NCI-H146 treated with DMSO at 0.1 percent for 48 hours (cell line): ENCODE data around the gene MED16.

Experiments used
- DNase-seq: peaks from one replicate; lab custom pipeline; 2025; ENCODE audit not compliant: unreplicated experiment; lab: John Stamatoyannopoulos, UW

Gene MED16

DNA sequence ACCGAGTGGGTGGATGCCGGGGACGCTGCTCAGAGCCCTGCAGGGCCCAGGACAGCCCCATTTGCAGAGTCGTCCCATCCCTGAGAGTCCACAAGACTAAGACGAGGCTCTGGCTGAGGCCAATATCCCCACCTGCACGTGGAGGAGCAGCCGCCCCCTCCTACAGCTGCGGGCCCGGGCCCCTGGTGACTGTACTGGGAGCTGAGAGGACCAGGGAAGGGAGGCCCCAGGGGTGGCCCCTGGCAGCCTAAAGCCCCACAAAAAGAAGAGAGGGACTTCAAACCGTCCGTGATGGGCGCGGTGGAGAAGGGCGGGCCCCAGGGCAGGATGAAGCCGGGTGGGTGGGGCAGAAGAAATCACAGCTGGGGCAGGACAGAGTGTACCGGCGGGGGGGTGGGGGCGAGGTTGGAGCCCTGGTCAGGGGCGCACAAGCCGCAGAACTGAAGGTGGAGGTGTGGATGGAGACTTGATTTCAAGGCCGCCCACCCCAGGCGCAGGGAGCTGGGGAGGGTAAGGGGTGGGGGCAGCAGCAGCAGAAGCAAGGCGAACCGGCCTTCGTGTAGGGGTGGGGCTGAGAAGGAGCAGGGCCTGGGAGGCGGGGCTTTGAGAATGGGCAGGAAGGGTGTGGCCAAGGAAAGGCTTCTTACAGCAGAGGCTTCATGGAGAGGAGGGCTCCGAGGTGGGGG lies 20.6 kb downstream of the MED16 start:
- no peak for DNase-seq

DNA sequence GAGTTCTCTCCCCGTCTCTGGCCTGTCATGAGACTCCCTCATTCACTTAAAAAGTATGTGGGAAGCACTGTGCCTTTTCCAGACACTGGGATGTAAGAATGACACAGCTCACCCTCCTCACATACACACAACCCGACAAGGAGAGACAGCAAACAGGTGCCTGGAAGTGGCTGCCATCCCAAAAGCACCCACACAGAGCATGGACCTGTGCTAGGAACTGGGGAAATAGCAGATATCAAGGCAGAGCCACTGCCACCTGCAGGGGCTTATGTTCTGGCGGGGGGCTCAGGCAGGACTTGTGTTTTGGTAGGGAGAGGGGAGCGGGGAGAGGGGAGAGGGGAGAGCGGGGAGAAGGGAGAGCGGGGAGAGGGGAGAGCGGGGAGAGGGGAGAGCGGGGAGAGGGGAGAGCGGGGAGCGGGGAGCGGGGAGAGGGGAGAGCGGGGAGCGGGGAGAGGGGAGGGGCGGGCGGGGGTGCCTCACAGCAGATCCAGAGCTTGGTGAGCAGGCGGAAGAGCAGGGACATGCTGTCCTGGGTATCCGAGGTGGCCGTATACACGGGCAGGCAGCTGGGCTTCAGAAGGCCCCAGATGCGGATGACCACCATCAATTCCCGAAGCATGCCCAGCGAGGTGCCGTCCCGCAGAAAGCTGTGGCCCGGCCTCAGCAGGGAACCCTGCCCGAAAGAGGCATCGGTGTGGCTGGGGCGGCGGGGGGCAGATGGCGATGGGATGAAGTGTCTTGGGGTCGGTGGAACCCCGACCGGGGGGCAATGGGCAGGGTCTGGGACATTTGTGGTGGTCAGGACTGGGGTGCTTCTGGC lies 21.3 kb downstream of the MED16 start:
- DNase-seq = no peak

DNA sequence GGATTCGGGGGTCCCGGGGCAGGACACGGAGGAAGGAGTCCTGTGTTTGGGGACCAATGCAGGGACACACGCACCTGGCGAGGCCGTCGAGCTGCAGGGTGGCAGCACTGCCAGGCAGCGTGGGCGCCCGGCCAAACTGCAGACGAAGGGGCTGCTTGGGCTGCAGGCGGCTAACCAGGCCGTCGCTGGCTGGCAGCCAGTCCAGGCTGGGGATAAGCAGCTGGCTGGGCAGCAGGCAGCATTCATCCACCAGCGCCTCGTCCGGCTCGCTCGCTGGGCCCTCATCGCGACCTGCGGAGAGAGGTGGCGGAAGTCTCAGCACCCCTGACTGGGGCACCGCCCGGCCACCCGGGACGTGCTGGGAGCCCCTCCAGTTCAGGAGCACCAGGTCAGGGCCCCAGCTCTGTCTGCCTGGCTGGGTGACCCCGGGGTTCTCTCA lies 22.0 kb downstream of the MED16 start:
- DNase-seq = no peak

DNA sequence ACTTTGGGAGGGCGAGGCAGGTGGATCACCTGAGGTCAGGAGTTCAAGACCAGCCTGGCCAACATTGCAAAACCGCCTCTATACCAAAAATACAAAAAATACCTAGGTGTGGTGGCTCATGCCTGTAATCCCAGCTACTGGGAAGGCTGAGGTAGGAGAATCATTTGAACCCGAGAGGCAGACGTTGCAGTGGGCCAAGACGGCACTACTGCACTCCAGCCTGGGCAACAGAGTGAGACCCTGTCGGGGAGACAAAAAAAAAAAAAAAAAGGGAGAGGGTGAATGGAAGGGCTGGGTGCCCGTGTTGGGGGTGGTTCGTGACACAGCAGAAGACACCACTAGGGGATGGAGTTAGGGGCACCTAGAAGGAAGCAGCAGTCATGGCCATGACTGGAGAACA lies 22.7 kb downstream of the MED16 start:
- no peak for DNase-seq

DNA sequence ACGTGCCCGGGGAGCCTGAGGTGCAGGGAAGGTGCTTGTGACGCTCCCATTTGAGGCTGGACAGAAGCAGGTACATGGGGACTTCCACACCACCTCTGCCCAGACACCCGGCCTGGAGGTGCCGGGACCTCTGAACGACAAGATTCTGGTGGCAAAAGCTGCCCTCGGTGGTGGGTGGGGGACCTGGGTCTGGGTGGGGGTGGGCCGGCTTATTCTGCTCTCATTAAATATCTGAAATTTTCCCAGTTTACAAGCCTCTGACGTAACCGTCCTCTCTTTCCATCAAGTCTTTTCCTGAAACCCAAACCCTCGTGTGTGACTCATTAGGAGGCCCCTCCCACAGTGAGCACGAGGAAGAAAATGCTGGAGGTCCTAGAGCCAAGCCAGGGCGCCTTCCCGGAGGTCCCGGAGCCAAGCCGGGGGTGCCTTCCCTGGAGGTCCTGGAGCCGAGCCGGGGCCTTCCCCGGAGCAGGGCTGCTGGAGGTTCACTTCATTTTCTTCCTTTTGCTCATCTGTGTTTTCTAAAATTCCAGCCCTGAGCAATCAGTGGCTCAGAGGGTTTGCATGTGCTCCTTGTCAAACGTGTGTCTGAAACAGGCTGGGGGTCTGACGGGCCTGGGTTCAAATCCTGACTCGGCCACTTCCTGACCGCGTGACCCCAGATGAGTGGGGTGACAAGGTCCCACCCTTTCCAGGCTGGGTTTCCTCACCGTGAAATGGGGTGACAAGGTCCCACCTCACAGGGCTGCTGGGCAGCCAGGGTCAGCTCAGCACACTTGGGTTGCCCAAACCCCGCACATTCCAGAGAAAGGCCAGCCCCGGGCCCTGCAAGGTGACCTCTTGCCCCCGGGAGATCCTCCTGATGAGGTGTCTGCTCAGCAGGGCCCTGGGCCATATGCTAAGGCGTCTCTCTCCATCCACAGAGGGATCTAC lies 23.5 kb downstream of the MED16 start:
- DNase-seq = no peak

DNA sequence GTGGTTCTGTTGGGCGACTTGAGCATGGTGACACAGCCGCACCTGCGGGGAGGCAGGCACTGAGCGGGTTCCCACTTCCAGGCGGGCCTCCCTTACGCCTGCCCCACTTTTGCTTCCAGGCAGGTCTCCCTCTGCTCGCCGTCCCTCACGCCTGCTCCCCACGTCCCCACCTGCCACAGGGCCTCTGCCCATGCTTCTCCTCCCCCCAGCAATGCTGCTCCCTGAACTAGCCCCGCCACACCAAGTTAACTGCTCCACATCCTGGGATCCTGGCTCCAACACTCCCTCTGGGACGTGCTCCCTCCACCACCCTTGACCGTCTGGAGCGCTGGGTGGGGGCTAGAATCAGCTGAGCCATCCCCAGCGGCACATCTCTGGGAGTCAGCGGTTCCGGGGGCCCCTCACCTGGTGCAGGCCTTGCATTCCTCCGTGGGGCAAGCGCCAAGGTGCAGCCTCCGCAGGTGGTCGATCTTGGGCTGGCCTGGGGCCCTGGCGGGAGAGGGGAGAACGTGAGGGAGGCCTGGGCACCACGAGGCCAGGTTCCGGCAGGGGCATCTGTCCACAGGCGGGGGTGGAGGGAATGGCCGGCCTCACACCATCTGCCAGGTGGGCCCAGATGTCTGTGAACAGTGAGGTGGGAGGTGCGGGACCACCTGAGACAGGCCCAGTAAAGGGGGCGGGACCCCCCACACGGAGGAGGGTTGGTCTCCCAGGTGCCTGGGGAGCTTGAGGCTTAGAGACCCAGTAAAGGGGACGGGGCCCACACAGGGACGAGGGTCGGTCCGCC lies 24.3 kb downstream of the MED16 start:
- DNase-seq = no peak

DNA sequence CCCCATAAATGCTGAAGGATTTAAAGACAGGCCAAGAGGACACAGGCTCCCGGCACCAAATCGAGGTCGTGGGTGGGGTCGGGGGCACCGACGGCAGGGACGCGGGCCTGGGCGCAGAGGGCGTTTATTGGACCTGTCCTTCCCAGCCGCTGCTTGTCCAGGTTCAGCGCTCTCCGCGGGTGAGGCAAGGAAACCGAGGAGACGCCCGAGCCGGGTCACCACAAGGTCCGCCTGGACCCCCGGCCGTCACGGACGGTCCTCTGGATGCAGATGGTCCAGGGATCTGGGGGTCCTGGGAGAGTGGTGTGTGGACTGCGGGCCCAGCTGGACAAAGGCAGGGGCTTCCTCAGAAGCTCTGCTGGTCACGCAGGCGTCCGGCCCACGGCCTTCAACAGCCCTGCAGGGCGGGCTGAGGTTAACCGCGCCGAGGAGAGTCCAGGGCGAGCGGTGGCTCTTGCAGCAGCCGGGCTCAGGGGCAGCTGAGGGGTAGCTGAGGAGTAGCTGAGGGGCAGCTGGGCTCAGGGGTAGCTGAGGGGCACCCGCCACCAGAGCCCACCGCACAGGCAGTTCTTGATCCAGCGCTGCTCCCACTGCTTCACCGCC lies 25.0 kb downstream of the MED16 start:
- DNase-seq = no peak

DNA sequence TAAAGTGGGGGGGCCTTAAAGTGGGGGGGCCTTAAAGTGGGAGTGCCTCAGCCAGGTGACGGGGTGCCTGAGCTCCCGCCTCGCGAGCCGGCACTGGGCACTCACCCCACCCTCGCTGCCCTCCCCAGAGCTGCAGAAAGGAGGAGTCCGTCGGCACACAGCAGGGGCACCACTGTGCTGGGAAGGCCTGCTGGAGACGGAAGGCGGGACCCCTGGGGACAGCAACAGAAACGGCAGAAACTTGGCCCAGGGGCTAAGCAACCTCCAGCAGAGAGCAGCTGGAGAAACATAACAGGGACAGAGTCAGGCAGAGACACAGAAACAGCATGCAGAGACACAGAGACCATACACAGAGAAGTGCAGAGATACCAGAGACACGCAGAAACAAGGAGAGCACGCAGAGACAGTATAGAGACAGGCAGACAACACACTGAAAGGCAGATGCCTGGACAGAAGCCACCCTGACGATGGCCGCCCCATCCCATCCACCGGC lies 25.6 kb downstream of the MED16 start:
- DNase-seq = no peak

DNA sequence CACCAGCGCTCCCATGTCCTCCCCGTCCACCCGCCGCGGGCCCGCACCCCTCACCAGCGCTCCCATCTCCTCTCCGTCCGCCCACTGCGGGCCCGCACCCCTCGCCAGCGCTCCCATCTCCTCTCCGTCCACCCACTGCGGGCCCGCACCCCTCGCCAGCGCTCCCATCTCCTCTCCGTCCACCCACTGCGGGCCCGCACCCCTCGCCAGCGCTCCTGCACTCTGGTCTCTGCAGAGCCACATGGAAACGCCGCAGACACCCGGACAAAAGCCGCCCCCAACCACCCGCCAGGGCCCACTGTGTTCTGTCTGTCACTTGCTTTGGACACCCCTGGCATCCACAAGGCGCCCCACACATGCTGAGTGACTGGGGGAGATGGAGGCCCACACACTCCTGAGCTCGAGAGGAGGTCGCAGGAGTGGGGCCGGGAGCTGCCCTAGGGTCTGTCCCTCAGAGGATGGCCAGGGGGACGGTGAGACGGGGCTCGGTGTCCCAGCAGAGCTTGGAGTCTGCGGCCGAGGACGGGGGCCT lies 26.2 kb downstream of the MED16 start:
- DNase-seq = no peak

DNA sequence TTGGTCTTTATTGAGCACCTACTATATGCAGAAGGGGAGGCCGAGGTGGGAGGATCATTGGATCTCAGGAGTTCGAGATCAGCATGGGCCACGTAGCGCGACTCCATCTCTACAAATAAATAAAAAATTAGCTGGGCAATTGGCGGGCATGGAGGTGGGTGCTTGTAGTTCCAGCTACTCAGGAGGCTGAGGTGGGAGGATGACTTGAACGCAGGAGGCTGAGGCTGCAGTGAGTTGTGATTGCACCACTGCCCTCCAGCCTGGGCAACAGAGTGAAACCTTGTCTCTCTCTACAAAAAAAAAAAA lies 29.7 kb downstream of the MED16 start:
- no peak for DNase-seq

DNA sequence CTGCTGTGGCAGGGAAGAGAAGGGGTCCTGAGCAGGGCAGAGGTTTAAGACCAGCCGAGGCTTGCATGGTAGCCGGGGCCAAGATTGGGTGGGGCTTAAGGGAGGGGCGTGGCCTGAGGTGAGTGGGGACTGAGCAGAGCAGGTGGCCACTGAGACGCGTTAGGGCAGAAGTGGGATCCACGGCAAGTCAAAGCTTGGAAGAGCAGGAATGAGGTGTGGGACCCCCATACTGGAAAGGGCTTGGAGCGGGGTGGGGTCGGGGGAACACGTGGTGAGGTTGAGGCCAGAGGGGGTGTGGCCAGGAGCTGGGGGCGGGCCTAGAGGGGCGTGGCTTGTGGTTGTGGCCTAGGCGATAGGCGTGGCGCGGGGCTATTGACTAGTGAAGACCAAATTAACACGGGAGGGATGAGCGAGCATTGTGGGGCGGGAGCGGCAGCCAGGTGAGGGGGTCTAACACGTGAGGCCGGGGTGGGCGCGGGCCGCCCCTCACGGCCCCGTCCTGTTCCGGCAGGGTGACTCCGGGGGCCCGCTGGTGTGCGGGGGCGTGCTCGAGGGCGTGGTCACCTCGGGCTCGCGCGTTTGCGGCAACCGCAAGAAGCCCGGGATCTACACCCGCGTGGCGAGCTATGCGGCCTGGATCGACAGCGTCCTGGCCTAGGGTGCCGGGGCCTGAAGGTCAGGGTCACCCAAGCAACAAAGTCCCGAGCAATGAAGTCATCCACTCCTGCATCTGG lies 30.2 kb downstream of the MED16 start:
- DNase-seq = no peak

DNA sequence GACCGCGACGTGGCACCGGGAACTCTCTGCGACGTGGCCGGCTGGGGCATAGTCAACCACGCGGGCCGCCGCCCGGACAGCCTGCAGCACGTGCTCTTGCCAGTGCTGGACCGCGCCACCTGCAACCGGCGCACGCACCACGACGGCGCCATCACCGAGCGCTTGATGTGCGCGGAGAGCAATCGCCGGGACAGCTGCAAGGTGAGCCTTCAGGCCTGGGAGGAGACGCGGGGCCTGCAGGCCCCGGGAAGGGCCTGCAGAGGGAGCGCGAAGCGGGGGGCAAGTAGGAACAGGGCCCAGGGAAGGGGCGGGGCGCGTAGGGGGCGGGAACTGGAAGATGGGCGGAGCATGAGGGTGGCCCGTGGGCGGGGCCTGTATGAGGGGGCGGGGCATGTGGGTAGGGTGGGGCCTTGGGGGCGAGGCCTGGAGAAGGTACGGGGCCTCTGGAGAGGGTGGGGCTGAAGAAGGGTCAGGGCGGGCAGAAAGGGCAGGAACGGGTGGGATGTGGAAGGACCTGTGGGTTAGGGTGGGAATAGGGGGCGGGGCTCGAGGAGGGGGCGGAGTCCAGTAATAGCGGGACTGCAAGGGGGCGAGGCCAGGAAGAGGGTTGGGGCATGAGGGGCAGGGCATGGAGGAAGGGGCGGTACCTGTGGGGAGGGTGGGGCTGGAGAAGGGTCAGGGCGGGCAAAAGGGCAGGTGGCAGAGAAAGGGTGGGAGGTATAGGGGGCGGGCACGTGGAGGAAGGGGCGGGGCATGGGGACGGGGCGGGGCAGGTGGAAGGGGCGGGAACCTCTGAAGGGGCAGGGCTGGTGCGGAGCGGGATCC lies 31.0 kb downstream of the MED16 start:
- no peak for DNase-seq

DNA sequence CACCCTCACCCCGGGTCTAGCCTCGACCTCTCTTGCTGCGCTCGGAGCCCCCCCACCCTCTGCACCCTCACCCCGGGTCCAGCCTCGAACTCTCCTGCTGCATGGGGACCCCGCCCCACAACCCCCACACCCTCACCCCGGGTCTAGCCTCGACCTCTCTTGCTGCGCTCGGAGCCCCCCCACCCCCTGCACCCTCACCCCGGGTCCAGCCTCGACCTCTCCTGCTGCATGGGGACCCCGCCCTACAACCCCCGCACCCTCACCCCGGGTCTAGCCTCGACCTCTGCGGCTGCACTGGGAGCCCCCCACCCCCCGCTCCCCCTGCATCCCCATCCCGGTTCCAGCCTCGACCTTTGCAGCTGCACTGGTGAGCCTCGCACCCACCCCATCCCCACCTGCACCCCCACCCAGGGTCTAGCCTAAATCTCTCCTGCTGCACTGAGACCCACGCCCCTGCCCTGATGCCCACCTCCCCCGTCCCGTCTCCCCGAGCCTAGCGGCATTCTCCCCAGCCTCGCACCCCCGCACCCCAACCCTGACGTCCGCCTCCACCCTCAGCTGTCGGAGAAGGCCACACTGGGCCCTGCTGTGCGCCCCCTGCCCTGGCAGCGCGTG lies 31.7 kb downstream of the MED16 start:
- no peak for DNase-seq

DNA sequence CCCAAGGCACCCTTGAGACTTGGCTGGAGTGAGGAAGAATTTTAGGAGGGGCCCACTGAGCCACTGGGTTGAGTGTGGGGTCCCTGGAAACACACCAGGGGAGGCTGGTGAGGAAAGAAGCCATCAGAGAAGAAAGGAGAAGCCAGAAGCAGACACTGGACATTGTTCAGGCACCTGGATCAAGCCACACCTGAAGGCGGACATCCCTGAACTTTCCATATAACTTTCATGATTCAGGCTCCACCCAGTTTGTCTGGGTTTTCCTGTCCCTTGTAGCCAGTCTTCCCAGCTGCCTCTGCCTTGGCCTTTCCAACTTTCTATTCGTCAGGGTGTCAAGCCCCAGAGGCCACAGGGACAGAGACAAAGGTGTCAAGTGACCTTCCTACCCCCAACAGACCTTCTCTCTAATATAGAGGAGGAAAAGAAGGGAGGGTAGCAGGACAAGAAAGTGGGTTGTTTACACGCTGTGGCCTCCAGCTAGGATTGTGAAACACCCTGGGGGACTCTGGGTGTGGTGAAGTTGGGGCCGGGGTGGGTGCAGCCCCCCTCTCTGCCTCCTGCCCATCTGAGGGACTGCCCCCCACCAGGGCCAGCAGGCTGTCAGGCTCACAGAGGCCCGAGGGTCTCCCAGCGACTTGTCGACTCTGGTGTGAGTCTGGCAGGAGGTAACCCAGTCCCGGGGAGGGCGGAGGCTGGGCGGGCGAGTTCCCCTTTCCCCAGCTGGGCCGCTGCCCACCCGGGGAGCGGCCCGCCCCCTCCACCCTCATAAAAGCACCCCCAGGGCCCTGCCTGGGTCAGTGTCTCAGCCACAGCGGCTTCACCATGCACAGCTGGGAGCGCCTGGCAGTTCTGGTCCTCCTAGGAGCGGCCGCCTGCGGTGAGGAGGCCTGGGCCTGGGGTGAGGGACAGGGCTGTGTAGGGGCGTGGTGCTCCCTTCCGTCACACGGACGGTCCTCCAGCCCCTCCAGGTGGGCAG lies 33.8 kb downstream of the MED16 start, which contains the start of gene CFD:
Gene CFD (plus strand): TSS at position 797 of the 976 bp plus-strand sequence. CDS start 26 bp downstream, at position 823.
- DNase-seq = no peak

DNA sequence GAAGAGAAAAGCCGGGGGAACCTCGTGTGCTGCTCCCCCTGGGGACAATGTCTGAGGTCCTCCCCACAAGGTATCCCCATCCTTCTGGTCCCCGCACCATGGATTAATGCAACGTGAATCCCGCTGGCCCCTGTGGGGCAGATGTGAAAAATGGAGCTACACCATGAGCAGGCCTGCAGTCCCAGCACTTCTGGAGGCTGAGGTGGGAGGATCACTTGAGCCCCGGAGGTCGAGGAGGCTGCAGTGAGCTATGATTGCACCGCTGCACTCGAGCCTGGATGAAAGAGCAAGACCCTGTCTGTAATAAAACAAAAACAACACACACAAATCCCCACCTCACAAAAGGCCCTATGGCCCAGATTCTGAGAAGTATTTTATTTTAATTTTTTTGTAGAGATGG lies 34.7 kb downstream of the MED16 start:
- DNase-seq = no peak

DNA sequence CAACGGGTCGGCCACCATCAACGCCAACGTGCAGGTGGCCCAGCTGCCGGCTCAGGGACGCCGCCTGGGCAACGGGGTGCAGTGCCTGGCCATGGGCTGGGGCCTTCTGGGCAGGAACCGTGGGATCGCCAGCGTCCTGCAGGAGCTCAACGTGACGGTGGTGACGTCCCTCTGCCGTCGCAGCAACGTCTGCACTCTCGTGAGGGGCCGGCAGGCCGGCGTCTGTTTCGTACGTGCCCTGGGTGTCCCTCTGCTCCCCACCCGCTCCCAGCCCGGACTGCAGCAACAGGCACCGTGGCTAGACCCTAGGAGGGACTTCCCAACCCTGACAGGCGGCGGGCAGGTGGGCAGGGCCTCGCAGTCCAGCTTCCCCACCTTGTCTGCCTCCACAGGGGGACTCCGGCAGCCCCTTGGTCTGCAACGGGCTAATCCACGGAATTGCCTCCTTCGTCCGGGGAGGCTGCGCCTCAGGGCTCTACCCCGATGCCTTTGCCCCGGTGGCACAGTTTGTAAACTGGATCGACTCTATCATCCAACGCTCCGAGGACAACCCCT lies 37.3 kb downstream of the MED16 start:
- DNase-seq = no peak
